OCI-LY3 (cell line): ENCODE data around the gene SARS1.

Experiments
- H2AFZ ChIP-seq: fragments of 200-600, 300-600 bp; shearing (Covaris generic); 2 replicates; pipeline ENCODE4 v1.6.0; 2014; ENCODE audit warnings: antibody characterized with exemption, low read depth, low read length
- H3K27ac ChIP-seq: fragments of 200-600, 300-600 bp; sonication (generic); 2 replicates; pipeline ENCODE4 v1.5.1; 2014; ENCODE audit warnings: mild to moderate bottlenecking, low read length, moderate library complexity, mixed read lengths
- H3K27me3 ChIP-seq: fragments of 200-600, 300-600 bp; sonication (generic); 2 replicates; pipeline ENCODE4 v1.6.1; 2014; ENCODE audit warnings: low read depth, low read length, mixed read lengths
- H3K36me3 ChIP-seq: fragments of 200-600, 300-600 bp; sonication (generic); replicated peaks from 2 replicates; pipeline ENCODE3; 2014; ENCODE audit warnings: low read depth, low read length, mixed read lengths
- H3K4me1 ChIP-seq: fragments of 300-600, 200-600 bp; sonication (generic); 2 replicates; pipeline ENCODE4 v1.6.1; 2014; ENCODE audit warnings: low read length, mixed read lengths
- H3K4me2 ChIP-seq: fragments of 200-600, 300-600 bp; sonication (generic); 2 replicates; pipeline ENCODE4 v1.6.1; 2014; ENCODE audit warnings: low read length, mixed read lengths
- H3K4me3 ChIP-seq: fragments of 300-600, 200-600 bp; sonication (generic); 2 replicates; pipeline ENCODE4 v1.5.1; 2014; ENCODE audit warnings: antibody characterized with exemption, mild to moderate bottlenecking, low read length, moderate library complexity
- H3K79me2 ChIP-seq: fragments of 300-600, 200-600 bp; shearing (Covaris generic); 2 replicates; pipeline ENCODE4 v1.6.1; 2014; ENCODE audit warnings: mild to moderate bottlenecking, low read length, mixed read lengths
- H3K9ac ChIP-seq: fragments of 300-600, 200-600 bp; shearing (Covaris generic); 2 replicates; pipeline ENCODE4 v1.6.0; 2014; ENCODE audit warnings: mild to moderate bottlenecking, low read length, moderate library complexity
- H3K9me3 ChIP-seq: fragments of 200-600, 300-600 bp; shearing (Covaris generic); 2 replicates; pipeline ENCODE4 v1.6.1; 2014; ENCODE audit warnings: low read length, mixed read lengths; ENCODE audit not compliant: insufficient read depth
- H4K20me1 ChIP-seq: fragments of 200-600, 300-600 bp; sonication (generic); 2 replicates; pipeline ENCODE4 v1.6.1; 2016; ENCODE audit warnings: low read length, mixed read lengths; ENCODE audit not compliant: insufficient read depth
- EZH2phosphoT487 ChIP-seq: fragments of 200-600 bp; shearing (Covaris generic); IDR thresholded peaks from 2 replicates; pipeline ENCODE4 v1.6.1; 2018; ENCODE audit warnings: antibody characterized with exemption, mixed run types, low read depth
- TF ChIP-seq, protein P1 (sequence below): fragments of 200-600, 300-600 bp; sonication (generic); IDR thresholded peaks from 2 replicates; pipeline ENCODE4 v1.5.1; 2014; ENCODE audit warnings: antibody characterized with exemption, low read length, low read depth

SARS1 gene

DNA sequence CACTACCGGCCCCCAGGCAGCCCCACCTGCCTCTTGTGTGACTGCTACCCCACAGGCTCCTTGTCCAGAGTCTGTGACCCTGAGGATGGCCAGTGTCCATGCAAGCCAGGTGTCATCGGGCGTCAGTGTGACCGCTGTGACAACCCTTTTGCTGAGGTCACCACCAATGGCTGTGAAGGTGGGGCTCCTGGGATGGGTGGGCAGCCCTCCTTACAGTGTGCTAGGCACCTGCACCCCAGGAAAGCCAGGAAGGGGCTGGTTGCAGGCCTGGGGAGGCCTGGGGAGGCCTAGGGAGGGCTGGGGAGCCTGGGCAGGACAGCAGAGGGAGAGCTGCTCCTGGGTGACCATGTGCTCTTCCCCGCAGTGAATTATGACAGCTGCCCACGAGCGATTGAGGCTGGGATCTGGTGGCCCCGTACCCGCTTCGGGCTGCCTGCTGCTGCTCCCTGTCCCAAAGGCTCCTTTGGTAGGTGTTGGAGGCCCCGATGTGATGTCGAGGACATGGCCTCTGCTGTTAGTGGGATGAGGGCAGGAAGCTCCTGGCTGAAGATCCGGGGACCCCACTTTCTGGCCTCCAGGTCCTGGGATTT lies 52.1 kb downstream of the SARS1 start:
- Histone ChIP-seq H3K9me3 (no peaks in the 10 kb centered on the region), H3K4me3 (no peak overlapping the region), H3K9ac (no peak overlapping the region), H3K79me2 (no peaks in the 10 kb centered on the region), H3K27me3 (no peaks in the 10 kb centered on the region), H4K20me1 (no peaks in the 10 kb centered on the region), H2AFZ (no peak overlapping the region), H3K4me2 (no peak overlapping the region), H3K36me3 (no peaks in the 10 kb centered on the region), H3K27ac (no peak overlapping the region), H3K4me1 (no peaks in the 10 kb centered on the region)
- TF ChIP-seq, protein P1, sequence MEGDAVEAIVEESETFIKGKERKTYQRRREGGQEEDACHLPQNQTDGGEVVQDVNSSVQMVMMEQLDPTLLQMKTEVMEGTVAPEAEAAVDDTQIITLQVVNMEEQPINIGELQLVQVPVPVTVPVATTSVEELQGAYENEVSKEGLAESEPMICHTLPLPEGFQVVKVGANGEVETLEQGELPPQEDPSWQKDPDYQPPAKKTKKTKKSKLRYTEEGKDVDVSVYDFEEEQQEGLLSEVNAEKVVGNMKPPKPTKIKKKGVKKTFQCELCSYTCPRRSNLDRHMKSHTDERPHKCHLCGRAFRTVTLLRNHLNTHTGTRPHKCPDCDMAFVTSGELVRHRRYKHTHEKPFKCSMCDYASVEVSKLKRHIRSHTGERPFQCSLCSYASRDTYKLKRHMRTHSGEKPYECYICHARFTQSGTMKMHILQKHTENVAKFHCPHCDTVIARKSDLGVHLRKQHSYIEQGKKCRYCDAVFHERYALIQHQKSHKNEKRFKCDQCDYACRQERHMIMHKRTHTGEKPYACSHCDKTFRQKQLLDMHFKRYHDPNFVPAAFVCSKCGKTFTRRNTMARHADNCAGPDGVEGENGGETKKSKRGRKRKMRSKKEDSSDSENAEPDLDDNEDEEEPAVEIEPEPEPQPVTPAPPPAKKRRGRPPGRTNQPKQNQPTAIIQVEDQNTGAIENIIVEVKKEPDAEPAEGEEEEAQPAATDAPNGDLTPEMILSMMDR, result no peak
- TF ChIP-seq EZH2phosphoT487, result no peak

DNA sequence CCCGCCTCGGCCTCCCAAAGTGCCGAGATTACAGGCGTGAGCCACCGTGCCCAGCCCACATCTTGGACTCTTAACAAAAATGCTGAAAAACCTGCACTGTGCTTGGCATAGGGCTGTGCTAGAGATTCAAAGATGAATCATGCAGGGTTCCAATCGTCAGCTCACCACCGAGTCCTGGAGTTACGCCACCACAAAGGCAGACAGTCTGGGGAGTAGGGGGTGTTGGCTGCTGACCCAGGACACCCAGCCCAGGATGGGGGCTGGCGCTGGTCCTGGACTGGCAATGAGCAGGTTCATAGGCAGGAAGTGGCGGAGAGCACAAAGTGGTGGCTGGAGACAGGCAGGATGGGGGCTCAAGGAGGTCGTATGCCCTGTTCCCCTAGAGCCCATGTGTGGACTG lies 53.2 kb downstream of the SARS1 start:
- H3K4me3 ChIP-seq, result no peak overlapping the region
- no peak overlapping the region for H3K9ac ChIP-seq
- H3K4me1 ChIP-seq, result no peaks in the 10 kb centered on the region
- H3K27ac ChIP-seq, result no peak overlapping the region
- no peaks in the 10 kb centered on the region for H3K79me2 ChIP-seq
- H2AFZ ChIP-seq, result no peak overlapping the region
- H3K9me3 ChIP-seq, result no peaks in the 10 kb centered on the region
- no peaks in the 10 kb centered on the region for H3K36me3 ChIP-seq
- TF ChIP-seq, protein P1, result no peak
- no peak for TF ChIP-seq EZH2phosphoT487
- no peaks in the 10 kb centered on the region for H4K20me1 ChIP-seq
- H3K27me3 ChIP-seq, result no peaks in the 10 kb centered on the region
- H3K4me2 ChIP-seq, result no peak overlapping the region

DNA sequence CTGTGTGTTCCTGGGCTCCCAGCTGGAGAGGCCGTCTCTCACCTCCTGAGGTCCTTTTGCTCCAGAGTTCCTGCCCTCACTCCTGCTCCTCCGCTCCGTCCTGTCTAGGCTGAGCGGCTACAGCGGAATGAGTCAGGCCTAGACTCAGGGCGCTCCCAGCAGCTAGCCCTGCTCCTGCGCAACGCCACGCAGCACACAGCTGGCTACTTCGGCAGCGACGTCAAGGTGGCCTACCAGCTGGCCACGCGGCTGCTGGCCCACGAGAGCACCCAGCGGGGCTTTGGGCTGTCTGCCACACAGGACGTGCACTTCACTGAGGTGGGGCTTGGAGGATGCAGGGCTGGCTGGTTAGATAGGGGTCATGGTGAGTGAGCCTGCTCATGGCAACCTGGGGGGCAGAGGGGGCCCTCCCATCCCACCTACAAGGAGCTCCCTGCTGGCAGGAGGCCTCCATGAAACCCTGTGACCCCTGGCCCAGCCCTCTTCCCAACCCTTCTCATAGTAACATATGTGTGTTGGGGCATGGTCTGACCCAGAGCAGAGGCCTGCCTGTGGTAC lies 54.1 kb downstream of the SARS1 start:
- no peaks in the 10 kb centered on the region for H4K20me1 ChIP-seq
- no peaks in the 10 kb centered on the region for H3K79me2 ChIP-seq
- no peak overlapping the region for H2AFZ ChIP-seq
- H3K4me3 ChIP-seq, result no peak overlapping the region
- H3K27me3 ChIP-seq, result no peaks in the 10 kb centered on the region
- H3K4me1 ChIP-seq, result no peaks in the 10 kb centered on the region
- H3K27ac ChIP-seq, result no peak overlapping the region
- H3K4me2 ChIP-seq, result no peak overlapping the region
- H3K9me3 ChIP-seq, result no peaks in the 10 kb centered on the region
- H3K9ac ChIP-seq, result no peak overlapping the region
- H3K36me3 ChIP-seq, result no peaks in the 10 kb centered on the region
- no peak for TF ChIP-seq EZH2phosphoT487
- TF ChIP-seq, protein P1, result no peak

DNA sequence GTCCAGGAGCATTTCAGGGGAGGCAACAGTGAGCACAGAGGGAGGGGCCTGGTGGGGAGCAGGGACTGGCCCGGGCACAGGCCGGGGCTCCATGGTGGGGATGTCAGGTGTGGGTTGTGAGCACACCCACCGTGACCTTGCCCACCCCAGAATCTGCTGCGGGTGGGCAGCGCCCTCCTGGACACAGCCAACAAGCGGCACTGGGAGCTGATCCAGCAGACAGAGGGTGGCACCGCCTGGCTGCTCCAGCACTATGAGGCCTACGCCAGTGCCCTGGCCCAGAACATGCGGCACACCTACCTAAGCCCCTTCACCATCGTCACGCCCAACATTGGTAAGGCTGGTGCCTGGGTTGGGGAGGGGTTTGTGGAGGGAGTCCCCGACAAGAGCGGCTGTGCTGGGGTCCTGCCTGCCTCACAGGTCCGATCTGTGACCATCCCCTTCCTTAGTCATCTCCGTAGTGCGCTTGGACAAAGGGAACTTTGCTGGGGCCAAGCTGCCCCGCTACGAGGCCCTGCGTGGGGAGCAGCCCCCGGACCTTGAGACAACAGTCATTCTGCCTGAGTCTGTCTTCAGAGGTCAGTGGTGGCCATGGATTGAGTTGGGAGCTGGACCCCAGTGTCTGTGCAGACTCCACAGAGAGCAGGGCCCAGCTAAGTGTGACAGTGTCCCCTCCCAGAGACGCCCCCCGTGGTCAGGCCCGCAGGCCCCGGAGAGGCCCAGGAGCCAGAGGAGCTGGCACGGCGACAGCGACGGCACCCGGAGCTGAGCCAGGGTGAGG lies 54.9 kb downstream of the SARS1 start:
- H3K36me3 ChIP-seq, result no peaks in the 10 kb centered on the region
- TF ChIP-seq EZH2phosphoT487, result no peak
- TF ChIP-seq, protein P1, result no peak
- no peak overlapping the region for H3K4me3 ChIP-seq
- H4K20me1 ChIP-seq, result no peaks in the 10 kb centered on the region
- no peak overlapping the region for H3K9ac ChIP-seq
- H3K27me3 ChIP-seq, result no peaks in the 10 kb centered on the region
- no peak overlapping the region for H2AFZ ChIP-seq
- H3K4me1 ChIP-seq, result no peaks in the 10 kb centered on the region
- no peak overlapping the region for H3K4me2 ChIP-seq
- H3K27ac ChIP-seq, result no peak overlapping the region
- no peaks in the 10 kb centered on the region for H3K9me3 ChIP-seq
- H3K79me2 ChIP-seq, result no peaks in the 10 kb centered on the region
